ENCODE data around the gene CLCNKB.
"Not testable (repeated sequence)": the region's sequence is repeated elsewhere in the genome, so short reads cannot be mapped to it uniquely, and the experiment has no call there.

CLCNKB gene

DNA sequence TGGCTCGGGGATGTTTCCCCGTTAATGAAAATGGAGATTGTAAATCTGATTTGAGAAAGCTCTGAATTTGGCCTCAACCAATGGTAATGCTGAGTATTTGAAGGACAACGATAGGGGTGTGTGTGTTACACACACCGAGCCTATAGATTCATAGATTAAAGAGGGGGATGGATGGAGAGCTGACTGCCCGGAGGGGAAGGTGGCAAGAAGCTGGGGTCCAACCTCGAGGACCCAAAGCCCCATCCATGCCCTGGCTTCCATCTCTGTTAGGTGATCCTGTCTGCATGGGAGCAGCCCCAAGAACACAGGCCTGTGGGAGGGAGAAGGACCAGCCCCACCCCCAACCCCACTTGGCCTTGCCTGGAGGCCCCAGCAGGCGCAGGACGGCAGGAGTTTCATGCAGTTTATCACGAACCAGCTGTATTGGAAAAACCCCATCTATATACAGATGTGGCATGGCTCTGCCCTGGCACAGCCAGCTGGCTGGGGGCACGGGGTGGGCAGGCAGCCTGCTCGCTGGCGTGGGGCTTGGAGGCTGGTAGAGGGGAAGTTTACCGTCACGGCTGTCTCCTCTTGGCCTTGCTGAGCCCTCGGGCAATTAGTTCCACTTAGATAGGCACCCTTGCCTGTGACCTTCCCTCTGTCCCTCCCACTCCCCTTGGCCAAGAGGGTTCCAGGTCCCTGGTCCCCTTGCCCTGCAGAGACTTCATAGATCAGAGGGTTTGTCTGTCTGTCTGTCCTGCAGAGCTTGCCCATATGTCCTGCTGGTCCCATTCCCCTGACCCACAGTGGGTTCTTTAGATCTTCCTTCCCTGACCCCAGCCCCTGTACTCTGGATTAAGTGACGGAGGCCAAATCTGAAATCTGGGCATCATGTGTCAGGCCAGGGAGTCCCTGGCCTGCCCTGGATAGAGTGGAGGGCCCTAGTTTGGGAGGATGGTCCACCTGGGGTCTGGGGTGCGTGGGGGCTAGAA is 28.8 kb upstream of the CLCNKB start:
- in situ Hi-C loops (cut with MboI; ENCODE audit: low sequenced_read_pairs), result no loop called here

DNA sequence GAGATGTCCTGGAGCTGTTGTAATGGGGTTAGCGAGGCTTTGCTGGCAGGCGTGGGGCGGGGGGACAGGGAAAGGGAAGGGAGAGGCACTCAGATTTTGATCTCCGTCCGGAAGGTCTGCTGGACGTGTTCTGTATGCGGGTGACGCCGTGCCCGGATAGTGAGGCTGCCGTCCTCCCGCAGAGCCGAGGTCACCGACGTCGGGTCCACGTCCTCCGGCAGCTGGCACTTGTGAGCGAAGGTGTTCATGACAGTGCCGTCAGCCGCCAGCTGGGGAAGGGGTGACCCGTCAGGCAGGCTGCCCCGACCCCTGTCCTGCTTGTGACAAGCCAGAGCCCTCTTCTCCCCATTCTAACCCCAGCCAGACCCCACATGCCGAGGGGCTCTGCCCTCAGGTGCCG is 28.1 kb upstream of the CLCNKB start:
- in situ Hi-C loops (cut with MboI; ENCODE audit: low sequenced_read_pairs), result no loop called here

DNA sequence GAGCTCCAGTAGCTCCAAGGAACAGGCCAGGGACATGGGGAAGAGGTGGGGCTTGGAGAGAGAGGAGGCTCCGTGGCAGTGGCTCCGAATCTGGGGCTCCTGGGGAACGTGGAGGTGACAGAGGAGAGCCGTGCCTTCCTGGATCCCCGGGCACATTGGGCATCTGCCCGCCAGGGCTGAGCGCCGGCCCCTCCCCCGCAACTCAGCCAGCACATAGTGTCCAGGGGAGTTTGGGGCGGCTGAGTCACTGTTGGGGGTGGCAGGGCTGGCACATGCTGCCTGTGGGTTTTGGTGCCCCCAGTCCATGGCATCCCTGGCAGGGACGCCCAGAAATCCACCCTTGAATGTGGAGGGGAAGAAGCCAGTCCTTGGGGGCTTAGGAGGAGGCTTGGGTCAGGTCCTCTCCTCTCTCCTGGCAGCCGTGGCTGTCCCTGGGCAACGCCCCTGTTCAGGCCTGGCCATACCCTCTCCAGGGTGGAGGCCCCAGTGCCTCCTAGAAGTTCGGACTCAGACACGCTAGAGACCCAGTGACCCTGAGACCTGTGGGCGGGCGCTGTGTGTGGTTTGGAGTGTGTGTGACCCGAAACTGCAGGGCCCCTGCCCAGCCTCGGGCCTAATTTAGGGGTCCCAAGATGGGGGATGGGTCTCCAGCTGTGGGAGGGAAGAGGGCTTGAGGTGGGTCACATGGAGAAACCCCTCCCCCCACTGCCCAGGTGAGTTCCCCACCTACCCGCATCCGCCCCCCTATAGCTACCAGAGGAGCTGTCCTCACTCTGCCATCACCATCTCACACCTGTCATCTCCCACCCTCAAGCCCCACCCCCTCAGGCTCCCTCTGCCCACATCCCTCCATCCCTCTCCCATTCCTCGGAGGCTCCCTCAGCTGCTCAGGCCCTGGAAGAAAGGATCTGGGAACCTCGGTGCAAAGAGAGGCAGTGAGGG is 27.4 kb upstream of the CLCNKB start:
- in situ Hi-C loops (cut with MboI; ENCODE audit: low sequenced_read_pairs), result no loop called here

DNA sequence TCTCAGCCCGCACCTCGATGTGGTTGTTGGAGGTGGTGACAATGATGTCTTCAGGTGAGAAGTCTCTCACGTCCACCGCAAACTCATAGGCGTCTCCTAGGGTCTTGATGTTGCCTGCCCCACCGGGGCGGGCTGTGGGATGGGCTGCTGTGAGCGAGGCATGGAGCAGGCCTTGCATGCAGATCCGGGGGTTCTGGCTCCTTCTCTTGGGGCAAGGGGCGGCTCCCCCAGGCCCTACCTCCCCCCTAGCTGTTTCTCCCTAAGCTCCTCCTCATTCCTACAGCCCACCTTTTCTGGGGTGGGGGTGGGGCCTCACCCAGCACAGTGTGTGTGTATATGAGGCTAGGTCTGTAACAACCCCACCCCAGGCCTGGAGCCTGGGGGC is 26.5 kb upstream of the CLCNKB start:
- in situ Hi-C loops (cut with MboI; ENCODE audit: low sequenced_read_pairs), result no loop called here

DNA sequence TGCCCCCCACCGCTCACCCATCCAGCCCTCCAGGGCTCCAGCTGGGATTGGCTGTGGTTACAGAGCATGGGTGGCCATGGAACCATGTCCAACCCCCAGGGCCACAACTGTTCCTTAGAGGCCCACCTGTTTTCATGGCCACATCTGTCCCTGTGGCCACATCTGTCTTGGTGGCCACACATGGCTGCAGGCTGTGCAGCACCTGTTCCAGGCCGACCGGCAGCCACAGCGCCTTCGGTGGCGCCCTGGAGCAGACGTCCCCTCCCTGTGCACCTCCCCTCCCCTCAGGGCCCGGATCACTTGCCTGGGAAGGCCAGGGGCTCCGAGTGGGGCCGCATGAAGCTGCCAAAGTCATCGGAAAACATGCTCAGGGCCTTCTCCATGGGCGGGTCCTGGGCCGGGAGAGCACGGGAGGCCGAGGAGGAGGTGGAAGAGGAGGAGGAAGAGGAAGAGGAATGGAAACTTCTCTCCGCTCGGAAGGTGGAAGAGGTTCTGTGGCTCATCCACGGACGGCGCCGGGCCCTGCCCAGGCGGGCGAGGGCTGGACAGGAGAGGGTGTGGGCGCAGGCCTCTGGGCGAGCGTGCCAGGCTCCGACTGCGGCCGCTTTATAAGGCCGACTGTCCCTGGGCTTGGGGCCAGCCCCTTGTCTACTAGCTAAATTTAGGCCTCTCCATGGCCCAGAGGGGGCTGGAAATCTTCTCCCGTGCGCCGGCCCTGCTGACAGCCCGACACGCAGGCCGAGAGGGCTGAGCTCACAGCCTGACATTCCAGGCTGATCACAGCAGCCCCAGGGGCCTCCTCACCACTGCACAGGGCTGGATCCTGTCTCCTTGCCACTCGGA is 25.9 kb upstream of the CLCNKB start, which contains the start of gene HSPB7:
HSPB7 (minus strand) TSS at position 583 of the 843 bp plus-strand sequence; CDS start at position 503, 80 bp downstream.
- in situ Hi-C loops (cut with MboI; ENCODE audit: low sequenced_read_pairs), result no loop called here

DNA sequence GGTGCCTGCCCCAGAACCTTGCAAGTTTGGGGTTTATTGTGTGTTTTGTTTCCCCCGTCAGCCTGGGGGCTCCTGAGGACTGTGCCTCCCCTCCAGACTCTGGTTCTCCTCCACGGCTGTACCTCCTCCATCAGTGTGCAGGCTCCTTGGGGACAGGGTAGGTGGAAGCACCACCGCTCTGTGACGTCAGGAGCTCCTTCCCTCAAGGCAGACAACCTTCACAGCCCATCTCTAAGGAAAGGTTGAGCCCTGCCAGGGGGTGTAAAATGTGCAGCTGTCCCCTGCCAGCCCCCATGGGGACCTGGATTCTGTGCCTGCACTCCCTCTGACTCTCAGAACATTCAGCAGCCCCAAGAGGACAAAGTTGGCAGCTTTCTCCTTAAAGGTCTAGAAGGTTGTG is 25.3 kb upstream of the CLCNKB start:
- in situ Hi-C loops (cut with MboI; ENCODE audit: low sequenced_read_pairs), result no loop called here

DNA sequence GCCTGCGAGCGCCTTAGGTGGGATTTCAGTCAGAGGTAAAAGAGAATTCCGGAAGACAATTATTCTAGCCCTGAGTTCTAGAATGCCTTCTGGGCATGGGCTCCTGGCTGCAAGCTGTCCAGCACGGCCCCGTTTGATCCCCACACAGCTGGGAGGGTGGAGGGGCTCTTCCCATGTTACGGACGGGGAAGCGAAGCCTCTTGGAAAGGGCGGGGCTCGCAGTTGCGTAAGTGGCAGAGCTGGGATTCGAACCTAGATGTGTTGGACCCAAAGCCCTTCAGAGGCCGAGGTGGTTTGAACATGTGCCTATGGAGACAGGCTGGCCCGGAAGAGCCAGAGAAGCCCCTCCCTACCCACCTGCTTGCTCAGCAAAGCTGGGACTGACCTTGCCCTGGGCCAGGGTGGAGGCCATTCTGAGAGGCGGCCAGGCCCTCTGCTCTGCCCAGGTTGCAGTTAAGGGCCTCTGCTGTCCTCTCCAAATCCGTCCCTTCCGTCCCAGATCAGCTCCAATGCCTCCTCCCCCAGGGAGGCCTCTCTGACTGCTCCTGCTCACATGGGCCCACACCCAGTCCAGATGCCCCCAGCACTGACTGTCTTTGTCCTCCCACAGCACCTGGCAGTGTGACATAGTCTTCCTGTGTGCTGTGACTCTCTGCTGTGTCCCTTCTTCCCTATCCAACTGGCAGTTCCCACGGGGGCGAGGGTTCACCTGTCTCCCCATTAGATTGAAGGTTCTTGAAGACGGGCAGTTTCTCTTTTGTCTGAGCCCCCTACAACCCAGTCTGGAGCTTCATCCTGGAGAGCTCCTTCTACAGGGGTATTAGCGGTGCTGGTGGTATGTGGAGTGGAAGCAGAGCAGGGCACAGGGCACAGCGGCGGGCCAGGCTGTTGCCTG is 24.6 kb upstream of the CLCNKB start:
- in situ Hi-C loops (cut with MboI; ENCODE audit: low sequenced_read_pairs), result no loop called here

DNA sequence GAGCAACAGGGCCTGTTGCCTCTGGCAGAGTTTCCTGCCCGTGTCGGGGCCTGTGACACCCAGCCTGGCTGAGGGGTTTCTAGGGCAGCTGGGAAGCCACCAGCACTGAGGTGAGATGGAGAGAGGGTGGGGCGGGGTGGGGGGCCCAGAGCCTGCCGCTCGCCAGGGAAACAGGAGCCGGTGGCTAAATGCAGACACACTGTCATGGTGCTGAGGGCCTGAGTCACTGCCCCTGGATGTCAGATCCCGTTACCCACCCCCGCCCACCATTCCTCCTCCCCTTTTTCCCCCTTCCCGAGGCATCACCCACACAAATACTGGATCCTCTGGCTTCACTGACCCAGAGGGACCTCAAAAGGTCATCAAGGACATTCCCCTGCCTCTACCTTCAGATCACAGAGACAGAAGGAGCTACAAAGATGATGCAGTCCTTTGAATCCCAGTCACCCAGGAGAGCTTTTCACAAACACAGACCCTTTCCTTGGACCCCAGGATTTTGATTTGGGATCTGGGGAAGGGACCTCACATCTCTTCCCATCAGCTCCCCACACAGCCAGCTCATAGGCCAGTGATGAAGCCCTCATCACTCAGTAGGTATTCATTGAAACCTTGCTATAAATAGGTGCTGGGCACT is 23.8 kb upstream of the CLCNKB start:
- in situ Hi-C loops (cut with MboI; ENCODE audit: low sequenced_read_pairs), result no loop called here

DNA sequence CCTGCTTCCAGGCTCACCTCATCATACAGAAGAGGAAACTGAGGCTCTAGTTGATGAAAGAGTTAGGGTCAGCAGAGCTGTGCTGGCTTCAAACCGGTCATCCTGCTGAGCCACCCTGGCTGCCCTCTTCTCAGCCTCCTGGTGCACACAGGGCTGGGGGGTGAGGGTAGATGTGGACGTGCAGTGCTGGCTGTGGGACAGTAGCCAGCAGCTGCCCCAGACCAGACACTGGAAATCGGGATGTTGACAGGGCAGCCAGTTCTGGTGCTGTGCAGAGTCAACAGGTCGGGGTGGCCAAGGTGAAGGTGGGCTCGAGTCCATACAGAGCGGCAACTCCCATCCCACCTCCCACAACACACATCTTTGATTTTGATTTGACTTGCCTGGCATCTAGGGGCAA is 23.3 kb upstream of the CLCNKB start:
- in situ Hi-C loops (cut with MboI; ENCODE audit: low sequenced_read_pairs), result no loop called here

DNA sequence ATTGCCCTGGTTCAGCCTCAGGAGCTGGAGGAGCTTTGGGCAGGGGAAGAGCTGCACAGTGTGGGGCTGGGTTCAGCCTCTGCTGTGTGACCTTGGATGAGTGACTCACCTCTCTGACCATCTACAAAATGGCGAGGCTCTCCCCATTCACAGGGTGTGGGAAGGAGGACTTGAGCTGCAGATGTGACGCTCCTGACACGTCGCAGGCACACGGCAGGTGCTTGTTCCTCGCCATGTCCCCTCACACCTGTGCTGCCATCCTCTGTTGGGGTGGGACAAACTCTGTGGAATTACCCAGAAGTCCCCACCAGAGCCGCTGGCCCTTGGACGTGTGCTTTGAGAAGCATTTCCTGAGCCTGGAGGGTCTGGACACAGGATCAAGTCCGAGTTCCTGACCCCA is 22.7 kb upstream of the CLCNKB start:
- in situ Hi-C loops (cut with MboI; ENCODE audit: low sequenced_read_pairs), result not testable (repeated sequence)

DNA sequence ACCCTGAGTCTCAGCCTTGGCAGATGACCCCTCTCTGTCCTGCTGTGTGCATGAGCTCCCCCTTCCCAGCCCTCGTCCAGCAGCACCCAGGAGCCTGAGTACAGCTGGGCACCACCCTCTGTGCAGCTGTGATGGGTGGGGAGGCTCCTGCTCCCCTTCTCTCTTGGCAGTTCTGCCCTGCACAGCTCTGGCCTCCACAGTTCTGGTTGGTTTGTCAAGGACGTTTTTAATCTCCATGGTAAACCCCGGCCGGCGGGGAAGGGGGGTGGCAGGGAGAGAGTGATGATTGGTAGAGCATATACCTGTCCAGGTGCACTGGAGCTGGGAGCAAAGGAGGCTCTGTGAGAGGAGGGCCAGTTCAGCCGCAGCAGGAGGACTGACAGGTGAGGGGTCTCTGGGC is 21.9 kb upstream of the CLCNKB start, which contains the start of gene CLCNKA:
CLCNKA (plus strand) TSS at position 356 of the 400 bp plus-strand sequence. CDS start 584 bp downstream, outside the sequence.
- in situ Hi-C loops (cut with MboI; ENCODE audit: low sequenced_read_pairs), result no loop called here

DNA sequence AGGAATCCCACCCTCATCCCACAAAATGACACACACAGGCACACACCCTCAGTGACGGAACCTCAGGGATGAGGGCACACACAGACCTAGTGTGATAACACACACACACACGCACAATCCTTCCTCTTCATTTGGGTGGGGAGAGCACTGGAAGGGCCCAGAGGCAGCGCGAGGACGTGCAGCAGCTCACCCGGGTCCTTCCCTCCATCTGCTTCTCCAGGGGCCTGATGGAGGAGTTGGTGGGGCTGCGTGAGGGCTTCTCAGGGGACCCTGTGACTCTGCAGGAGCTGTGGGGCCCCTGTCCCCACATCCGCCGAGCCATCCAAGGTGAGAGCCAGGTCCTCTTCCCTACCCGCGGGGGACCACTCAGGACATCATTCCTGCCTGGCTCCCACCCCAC is 21.2 kb upstream of the CLCNKB start:
- in situ Hi-C loops (cut with MboI; ENCODE audit: low sequenced_read_pairs), result no loop called here

DNA sequence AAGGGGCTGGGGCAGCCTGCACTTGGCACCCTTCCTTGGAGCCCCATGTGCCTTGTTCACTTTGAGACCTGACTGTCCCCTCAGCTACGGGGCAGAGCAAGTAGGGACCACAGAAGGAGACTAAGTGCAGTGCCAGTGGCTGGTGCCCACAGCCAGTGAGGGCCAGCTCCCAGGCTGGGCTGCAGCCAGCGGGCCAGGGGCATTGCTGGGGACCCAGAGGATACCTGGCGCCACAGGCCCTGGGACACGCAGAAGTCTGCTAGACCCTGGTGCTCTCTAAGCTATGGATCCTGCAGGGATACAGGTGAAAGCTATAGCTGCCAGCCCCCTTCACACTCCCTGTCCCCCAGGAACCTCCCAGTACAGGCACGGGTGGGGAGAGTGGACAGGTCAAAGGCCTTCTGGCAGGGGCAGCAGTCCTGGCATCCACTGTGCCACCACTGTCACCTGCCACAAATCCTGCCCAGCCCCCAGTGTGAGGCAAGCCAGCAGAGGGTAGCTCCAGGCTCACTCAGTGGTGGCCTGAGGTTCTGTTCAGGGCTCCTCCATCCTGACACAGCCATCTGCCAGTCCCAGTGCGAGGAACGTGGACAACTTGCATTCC is 20.4 kb upstream of the CLCNKB start:
- in situ Hi-C loops (cut with MboI; ENCODE audit: low sequenced_read_pairs), result no loop called here

DNA sequence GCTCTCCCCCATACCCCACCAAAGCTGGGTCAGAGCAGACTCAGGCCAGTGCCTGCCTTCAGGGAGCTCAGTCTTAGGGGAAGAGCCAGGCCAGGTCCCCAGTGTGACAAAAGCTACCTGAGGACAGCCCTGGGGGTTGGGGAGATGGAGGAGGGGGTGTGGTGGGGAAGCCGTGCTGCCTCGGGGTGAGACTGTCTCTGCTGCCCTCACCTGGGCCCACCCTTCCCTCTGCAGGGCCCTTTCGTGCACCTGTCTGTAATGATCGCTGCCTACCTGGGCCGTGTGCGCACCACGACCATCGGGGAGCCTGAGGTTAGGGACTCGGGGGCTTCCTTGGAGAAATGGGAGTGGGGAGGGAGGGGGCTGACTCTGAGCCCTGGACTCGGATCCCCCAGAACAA is 17.3 kb upstream of the CLCNKB start:
- in situ Hi-C loops (cut with MboI; ENCODE audit: low sequenced_read_pairs), result not testable (repeated sequence)

DNA sequence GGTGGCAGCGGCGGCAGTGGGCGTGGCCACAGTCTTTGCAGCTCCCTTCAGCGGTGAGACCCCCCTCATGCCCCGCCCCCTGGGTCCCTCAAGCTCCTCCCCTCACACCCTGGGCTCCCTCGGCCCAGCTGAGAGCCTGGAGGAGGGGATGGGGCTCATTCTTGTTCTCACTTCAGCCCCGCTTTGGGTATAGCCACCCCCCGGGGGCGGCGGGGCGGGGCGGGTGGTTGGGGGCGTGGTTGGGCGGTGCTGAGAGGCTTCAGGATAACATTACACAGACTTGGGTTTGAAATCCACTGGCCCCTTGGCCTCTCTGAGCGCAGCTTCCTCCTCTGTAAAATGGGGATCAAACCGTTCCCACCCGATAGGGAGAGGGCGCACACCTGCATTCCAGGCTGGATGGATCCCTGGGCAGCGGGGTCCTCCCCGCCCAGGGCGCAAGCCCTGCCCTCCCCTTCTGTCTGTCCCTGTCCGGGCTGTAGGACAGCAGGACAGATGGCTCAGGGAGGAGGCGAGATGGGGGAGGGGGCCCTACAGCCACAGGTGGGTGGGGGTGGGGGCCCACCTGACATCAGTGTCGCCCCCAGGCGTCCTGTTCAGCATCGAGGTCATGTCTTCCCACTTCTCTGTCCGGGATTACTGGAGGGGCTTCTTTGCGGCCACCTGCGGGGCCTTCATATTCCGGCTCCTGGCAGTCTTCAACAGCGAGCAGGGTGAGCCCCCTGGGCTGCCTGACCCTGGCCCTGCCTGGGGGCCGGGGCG is 16.7 kb upstream of the CLCNKB start:
- in situ Hi-C loops (cut with MboI; ENCODE audit: low sequenced_read_pairs), result no loop called here

DNA sequence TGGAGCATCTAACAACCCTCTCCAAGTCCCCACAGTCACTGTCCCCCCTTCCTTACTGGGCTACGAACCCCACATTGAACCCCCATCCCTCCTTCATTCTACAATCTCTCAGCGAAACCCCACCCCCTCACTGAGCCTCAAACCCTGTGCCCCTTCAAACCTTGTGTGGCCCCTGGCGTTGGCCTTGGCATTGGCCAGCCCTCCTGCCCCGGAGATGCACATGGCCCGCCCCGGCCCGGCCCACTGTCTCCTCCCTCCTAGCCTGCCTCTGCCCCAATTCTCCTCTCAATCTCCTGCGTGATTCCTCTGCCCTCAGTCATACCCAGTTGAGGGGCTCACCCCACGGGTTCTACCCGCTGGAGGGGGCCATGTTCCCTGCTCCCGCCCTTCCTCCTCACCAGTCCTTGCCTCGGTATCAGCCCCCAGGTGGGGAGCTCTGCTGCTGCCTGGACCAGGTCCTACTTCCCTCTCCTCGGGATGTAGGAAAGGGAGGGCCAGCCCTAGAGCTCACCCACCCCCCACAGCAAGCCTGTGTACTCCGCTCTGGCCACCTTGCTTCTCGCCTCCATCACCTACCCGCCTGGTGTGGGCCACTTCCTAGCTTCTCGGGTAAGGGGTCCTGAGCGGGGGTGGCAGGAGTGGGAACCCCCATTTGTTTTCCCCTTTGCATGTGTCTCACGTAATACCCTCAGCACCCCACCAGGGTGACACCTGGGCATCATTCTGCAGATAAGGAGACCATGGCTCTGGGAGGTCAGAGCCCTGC is 15.2 kb upstream of the CLCNKB start:
- in situ Hi-C loops (cut with MboI; ENCODE audit: low sequenced_read_pairs), result no loop called here

DNA sequence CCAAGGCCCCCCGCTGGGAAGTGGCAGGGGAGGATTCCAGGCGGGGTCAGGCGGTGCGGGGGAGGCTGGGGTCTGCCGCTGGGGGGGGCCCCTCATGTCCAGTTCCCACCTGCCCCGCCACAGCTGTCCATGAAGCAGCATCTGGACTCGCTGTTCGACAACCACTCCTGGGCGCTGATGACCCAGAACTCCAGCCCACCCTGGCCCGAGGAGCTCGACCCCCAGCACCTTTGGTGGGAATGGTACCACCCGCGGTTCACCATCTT is 14.6 kb upstream of the CLCNKB start:
- in situ Hi-C loops (cut with MboI; ENCODE audit: low sequenced_read_pairs), result not testable (repeated sequence)

Data from hTERT RPE-1 (cell line).